Measurements from ENCODE around the gene BACH2. TPM values are rescaled to one million over a fixed set of nuclear protein-coding genes. Genes with fewer than 3 reads are reported as not detected.
"Not testable (repeated sequence)": the region's sequence is repeated elsewhere in the genome, so short reads cannot be mapped to it uniquely, and the experiment has no call there.

BACH2 gene
- polyA plus RNA-seq, 1 donor from 2014 or later, result 21.2 TPM

DNA sequence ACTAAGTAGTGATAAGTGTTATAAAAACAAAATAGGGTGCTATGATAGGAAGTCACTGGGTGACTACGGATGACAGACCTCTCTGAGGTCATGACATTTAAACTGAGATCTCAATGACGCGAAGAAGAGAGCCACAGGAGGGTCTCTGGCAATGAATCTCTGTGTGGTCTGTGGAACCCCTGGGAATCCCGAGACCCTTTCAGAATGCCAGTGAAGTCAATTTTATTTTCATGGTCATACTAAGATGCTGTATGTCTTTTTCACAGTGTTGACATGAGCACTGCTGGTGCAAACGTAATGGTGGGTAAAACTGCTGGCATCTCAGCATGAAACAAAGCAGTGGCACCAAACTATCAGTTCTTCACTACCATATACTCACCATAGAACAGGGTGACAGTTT is 247.3 kb downstream of the BACH2 start:
- Mint-ChIP-seq H3K27me3 (no peaks in the 10 kb centered on the region), H3K4me3 (peak overlapping the region in 1 of 4 donors; percentile 41), H3K4me1 (peaks cover 6 to 25% (median 16%) of the 10 kb centered on the region in 3 donors), H3K9me3 (peaks cover 0 to 4% (median 0%) of the 10 kb centered on the region in 3 donors), H3K36me3 (peaks cover 10% of the 10 kb centered on the region), H3K27ac (peak overlapping the region in 2 of 3 donors; percentile 14 to 71)

DNA sequence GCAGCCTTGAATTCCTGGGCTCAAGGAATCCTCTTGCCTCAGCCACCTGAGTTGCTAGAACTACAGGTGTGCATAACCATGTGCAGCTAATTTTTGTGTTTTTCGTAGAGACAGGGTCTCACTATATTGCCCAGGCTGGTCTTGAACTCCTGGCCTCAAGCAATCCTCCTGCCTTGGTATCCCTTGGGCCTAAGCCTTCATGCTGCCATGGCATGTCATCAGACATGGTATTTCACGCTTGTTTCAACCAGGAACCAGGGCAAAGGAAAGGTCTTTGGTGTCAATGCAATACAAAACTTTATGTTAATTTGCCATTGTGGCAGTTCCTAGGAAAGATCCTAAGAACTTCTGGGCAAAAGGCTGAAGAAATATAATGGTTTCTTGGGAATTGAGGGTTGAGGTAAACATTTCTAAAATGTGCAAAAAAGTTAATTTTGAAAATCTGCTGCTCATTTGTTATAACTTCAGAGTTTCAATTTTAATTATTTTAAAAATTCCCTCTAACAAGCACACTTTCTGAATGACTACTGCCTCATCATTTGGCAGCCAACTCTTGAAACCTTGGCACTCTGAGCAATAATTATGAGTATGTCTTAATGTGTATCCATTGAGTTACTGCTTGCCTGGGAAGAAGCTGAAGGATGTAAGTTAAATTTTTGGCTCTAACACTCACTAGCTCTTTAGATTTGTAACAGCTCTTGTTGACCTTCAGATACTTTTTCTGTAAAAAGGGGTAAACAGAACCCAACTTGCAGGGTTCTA is 248.3 kb downstream of the BACH2 start:
- Mint-ChIP-seq H3K27ac (peak overlapping the region in 1 of 3 donors; percentile 68), H3K4me1 (peaks cover 6 to 25% (median 16%) of the 10 kb centered on the region in 3 donors), H3K9me3 (no peaks in the 10 kb centered on the region), H3K4me3 (no peak overlapping the region), H3K36me3 (peaks cover 10% of the 10 kb centered on the region), H3K27me3 (no peaks in the 10 kb centered on the region)

DNA sequence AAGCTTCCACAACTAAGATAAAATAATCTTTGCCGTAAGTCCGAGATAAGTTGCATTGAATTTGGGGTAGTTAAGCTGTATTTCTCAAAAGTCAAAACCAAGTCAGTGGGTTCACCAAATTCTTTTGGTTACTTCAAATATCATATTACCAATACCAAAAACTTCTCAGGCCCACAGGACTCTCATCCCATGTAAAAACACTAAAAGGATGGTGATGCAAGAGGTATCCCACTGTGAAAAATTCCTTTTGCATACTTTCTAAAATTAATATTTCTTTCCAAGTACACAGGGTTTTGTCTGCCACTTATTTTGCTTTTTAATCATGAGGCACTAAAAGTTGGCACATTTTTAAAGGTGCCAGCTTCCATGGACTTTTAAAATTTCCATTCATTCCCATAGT is 251.1 kb downstream of the BACH2 start:
- H3K27me3 Mint-ChIP-seq, result no peaks in the 10 kb centered on the region
- H3K27ac Mint-ChIP-seq, result no peak overlapping the region
- H3K4me1 Mint-ChIP-seq, result peaks cover 6 to 25% (median 15%) of the 10 kb centered on the region in 3 donors

DNA sequence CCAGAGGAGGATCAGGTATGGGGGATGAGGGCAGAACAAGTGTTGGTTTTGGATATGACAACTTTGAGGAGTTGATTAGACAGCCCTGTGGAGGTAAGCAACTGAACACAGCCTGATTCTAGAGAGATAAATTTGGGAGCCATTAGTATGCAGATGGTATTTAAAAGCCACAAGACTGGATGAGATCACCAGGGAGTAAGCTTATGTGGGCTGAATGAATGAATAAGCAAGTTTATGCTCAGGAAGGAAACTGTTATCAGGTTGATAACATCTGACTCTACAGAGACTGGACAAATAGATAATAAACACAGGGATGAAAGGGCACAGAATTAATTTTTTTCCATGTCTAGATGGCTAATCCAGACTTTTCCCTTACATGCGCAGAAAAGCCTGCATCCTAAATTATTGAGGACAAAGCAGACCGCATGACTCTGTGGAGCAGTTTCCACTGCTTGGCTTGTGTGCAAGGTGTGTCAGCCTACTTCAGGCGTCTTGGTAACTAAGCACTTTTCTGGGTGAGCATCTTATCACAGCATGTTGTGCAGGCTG is 251.7 kb downstream of the BACH2 start:
- Mint-ChIP-seq H3K4me3 (no peak overlapping the region), H3K4me1 (peaks cover 6 to 21% (median 13%) of the 10 kb centered on the region in 3 donors), H3K36me3 (peaks cover 14% of the 10 kb centered on the region), H3K27ac (peak overlapping the region in 1 of 3 donors; percentile 35), H3K9me3 (no peaks in the 10 kb centered on the region), H3K27me3 (no peaks in the 10 kb centered on the region)

More for the DNA sequence above, 251.1 kb downstream of the BACH2 start:
- Mint-ChIP-seq H3K36me3 (peaks cover 12% of the 10 kb centered on the region), H3K4me3 (no peak overlapping the region), H3K9me3 (no peaks in the 10 kb centered on the region)

DNA sequence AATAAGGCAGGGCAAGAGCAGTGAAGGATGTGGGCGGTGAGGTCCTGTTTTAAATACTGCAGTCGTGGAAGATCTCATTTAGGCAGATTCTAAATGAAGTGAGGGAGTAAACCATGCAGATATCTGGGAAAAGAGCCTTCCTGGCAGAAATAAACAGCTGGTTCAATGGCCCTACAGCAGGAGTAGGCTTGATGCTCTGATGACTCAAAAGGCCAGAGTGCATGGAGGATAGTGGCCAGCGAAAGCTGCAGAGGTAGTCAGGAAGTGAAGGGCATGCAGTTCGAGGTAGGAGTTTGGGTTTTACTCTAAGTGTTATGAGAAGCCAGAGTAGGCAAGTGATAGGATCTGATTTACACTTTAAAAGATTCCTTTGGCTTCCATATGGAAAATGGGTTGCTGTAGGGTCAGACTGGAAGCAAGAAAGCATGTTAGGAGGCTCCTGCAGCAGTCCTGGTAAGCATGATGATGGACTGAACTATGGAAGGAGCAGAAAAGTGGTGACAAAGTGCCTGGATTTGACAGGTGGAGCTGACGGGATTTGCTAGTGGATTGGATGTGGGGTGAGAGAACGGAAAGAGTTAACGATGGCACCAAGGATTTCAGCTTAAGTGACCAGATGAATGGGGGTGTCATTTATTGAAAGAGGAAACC is 252.3 kb downstream of the BACH2 start:
- Mint-ChIP-seq H3K9me3 (no peaks in the 10 kb centered on the region), H3K27me3 (no peaks in the 10 kb centered on the region), H3K27ac (no peak overlapping the region), H3K4me1 (peaks cover 6 to 19% (median 10%) of the 10 kb centered on the region in 3 donors), H3K4me3 (no peak overlapping the region), H3K36me3 (peaks cover 14% of the 10 kb centered on the region)

DNA sequence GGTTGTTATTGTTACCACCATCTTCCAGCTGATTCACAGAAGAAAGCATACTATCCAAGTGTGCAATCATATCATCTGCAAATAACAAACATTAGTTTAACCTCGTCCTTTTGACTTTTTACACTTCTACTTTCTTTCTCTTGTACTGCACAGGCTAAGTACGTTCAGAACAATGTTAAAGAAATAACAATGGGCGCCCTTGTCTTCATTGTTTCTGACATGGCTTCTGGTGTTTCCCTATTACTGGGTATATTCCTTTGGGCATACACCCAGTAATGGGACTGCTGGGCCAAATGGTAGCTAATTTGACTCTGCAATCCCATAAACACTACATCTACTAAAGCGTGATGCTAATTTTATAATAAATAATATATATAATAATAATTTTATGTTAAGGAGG is 255.7 kb downstream of the BACH2 start:
- Mint-ChIP-seq H3K36me3 (peaks cover 9% of the 10 kb centered on the region), H3K27me3 (no peaks in the 10 kb centered on the region), H3K27ac (no peak overlapping the region), H3K4me3 (peak overlapping the region in 1 of 4 donors; percentile 48), H3K4me1 (peaks cover 9 to 19% (median 14%) of the 10 kb centered on the region in 3 donors), H3K9me3 (peaks cover 0 to 2% (median 0%) of the 10 kb centered on the region in 3 donors)

DNA sequence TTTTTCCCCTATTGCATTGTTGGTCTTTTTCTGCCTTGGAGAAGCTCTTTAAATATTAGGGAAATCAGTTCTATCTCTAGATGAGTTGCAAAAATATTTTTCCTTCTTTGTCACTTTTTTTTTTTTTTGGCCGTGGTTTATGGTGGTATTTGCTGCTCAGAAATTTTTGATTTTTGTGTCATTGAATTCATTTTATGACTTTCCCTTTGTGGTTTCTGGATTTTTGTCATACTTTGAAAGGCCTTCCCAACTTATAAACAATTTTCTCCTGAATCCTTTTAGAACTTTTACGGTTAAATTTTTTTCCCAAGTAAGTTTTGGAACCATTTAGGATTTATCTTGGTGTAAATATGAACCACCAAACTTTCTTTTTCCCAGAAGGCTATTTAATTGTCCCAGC is 256.7 kb downstream of the BACH2 start:
- Mint-ChIP-seq H3K36me3 (peaks cover 9% of the 10 kb centered on the region), H3K9me3 (peaks cover 0 to 2% (median 0%) of the 10 kb centered on the region in 3 donors), H3K4me1 (peaks cover 8 to 24% (median 20%) of the 10 kb centered on the region in 3 donors), H3K4me3 (no peak overlapping the region), H3K27ac (peak overlapping the region in 1 of 3 donors; percentile 17), H3K27me3 (no peaks in the 10 kb centered on the region)

DNA sequence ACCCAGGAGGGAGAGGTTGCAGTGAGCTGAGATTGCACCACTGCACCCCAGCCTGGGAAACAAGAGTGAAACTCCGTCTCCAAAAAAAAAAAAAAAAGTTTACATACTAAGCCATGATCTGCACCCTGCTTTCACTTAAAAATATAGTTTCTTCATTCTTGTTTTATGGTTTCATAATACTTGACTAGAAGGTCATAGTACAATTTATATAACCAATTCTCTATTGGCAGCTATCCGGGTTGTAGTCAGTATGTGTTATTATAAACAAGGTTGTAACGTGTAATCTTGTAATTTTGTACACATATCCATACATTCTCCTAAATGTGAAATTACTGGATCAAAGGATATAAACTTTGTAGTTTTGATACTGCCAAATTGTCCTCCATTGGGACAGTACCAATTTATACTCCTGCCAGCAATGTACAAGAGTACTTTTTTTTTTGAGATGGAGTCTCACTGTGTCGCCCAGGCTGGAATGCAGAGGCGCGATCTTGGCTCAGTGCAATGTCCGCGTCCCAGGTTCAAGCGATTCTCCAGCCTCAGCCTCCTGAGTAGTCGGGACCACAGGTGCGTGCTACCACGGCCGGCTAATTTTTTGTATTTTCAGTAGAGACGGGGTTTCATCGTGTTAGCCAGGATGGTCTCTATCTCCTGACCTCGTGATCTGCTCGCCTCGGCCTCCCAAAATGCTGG is 257.5 kb downstream of the BACH2 start:
- no peak overlapping the region for H3K4me3 Mint-ChIP-seq
- H3K27ac Mint-ChIP-seq, result no peak overlapping the region
- H3K27me3 Mint-ChIP-seq, result no peaks in the 10 kb centered on the region
- H3K36me3 Mint-ChIP-seq, result peaks cover 9% of the 10 kb centered on the region
- H3K9me3 Mint-ChIP-seq, result peaks cover 0 to 2% (median 0%) of the 10 kb centered on the region in 3 donors
- H3K4me1 Mint-ChIP-seq, result peaks cover 11 to 28% (median 22%) of the 10 kb centered on the region in 3 donors

DNA sequence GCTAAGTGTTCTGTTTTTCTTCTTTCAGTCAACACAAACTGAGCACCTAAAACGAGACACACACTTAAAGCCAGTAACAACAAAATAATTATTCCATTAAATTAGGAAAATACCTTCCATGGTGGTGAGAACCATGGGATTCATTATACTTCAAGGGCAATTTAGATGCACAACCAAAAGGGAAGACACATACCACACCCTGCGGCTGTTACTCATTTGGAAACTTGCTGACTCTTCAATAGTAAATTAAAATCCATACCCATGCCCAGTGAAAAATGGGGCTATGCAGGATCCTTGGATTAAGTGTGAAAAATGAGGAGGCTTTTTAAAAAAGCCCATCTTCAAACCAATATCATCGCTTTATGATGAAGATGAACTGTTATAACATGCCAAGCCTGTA is 259.7 kb downstream of the BACH2 start:
- Mint-ChIP-seq H3K4me3 (no peak overlapping the region), H3K27ac (peak overlapping the region; percentile 19 to 64 (median 41)), H3K4me1 (peaks cover 11 to 31% (median 22%) of the 10 kb centered on the region in 3 donors), H3K36me3 (peaks cover 12% of the 10 kb centered on the region), H3K27me3 (no peaks in the 10 kb centered on the region), H3K9me3 (peaks cover 0 to 2% (median 0%) of the 10 kb centered on the region in 3 donors)

DNA sequence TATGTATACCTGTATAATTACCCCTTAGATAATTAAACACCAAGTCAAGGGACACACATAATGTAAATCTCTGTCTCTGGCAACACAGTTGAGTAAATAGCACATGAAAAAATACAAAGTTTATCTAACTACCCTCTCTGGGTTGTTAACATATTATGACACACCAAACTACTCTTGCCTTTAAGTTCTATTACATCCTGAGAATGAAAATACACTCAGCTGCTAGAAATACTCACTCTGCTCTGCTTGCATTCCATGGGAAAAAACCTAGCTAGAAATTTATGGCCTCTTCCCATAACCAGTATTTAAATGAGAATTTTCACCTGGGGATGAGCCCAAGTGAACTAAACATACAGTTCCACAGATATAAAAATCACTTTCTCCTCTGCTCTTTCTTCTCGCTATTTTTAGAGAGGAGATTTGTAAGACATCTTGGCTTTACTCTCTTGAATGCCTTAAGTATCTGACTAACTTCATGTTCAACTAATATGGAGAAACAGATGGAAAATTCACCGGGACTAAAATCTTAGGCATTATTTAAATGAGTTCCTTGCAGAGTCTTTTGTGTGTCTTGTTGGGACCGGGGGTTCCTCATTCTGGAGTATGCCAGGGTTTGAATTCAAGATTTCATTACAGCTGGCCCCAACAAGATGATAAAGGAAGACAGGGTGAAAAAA is 261.5 kb downstream of the BACH2 start:
- peaks cover 0 to 2% (median 0%) of the 10 kb centered on the region in 3 donors for H3K9me3 Mint-ChIP-seq
- H3K27me3 Mint-ChIP-seq, result no peaks in the 10 kb centered on the region
- no peak overlapping the region for H3K4me3 Mint-ChIP-seq
- peaks cover 8% of the 10 kb centered on the region for H3K36me3 Mint-ChIP-seq
- H3K4me1 Mint-ChIP-seq, result peaks cover 11 to 31% (median 24%) of the 10 kb centered on the region in 3 donors
- H3K27ac Mint-ChIP-seq, result no peak overlapping the region

DNA sequence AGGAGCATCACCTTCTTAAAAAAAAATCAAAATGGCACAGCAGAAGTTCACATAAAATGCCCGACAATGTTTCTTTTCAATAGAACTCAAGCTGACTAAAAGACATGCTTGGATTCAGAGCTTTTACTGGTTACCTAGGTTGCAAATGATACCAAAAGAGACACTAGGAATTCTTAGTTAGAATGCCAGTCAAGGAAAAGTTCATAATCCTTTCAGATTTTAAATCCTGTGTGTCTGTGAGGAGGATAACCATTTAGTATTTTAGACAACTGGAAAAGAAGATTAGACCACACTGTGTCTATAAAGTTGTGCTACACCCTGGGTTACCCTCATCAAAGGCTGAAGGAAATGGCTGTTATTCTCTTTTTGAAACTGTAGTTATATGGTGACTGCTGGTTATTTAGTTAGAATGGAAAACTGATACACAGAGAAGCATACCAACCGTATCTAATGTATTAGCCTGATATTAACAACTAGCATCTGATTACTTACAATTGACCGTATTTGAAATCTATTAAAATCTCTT is 262.8 kb downstream of the BACH2 start:
- peaks cover 0 to 2% (median 0%) of the 10 kb centered on the region in 3 donors for H3K9me3 Mint-ChIP-seq

DNA sequence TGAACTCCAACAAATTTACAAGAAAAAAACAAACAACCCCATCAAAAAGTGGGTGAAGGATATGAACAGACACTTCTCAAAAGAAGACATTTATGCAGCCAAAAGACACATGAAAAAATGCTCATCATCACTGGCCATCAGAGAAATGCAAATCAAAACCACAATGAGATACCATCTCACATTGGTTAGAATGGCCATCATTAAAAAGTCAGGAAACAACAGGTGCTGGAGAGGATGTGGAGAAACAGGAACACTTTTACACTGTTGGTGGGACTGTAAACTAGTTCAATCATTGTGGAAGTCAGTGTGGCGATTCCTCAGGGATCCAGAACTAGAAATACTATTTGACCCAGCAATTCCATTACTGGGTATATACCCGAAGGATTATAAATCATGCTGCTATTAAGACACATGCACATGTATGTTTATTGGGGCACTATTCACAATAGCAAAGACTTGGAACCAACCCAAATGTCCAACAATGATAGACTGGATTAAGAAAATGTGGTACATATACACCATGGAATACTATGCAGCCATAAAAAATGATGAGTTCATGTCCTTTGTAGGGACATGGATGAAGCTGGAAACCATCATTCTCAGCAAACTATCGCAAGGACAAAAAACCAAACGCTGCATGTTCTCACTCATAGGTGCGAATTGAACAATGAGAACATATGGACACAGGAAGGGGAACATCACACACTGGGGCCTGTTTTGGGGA is 264.0 kb downstream of the BACH2 start:
- not testable (repeated sequence) for H3K27ac Mint-ChIP-seq, H3K27me3 Mint-ChIP-seq, H3K4me3 Mint-ChIP-seq, H3K36me3 Mint-ChIP-seq, H3K9me3 Mint-ChIP-seq
- H3K4me1 Mint-ChIP-seq, result peaks cover 24 to 46% (median 38%) of the 10 kb centered on the region in 3 donors

More for the DNA sequence above, 262.8 kb downstream of the BACH2 start:
- Mint-ChIP-seq H3K4me1 (peaks cover 19 to 40% (median 36%) of the 10 kb centered on the region in 3 donors), H3K4me3 (no peak overlapping the region), H3K27ac (no peak overlapping the region), H3K27me3 (no peaks in the 10 kb centered on the region), H3K36me3 (peaks cover 12% of the 10 kb centered on the region)

DNA sequence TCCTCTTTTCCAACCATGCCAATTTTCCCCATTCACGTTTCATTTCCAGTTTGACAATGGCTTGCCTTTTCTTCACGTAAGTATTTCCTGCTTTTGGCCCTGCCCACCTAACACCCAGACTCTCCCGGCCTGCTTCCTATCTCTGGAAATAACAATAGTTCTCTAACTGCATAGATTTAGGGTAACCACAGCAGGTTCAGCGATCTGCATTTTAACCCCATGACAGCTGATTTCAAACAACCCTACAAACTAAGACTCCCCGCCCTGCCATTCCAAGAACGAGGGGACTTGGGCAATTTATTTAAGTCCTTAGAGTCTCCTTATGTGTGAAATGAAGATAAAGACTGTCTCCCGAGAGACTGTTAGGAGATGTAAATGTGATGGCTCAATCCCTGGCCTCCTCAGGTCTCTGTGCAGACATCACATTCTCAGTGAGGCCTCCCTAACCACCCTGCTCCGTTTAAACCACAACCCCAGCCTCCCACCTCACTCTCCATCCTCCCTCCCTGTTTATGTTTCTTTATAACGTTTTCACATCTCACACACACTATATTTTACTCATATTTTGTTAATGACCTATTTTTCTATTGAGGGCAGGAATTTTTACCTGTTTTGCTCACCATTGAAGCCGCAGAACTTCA is 267.5 kb downstream of the BACH2 start:
- Mint-ChIP-seq H3K36me3 (peaks cover 11% of the 10 kb centered on the region), H3K9me3 (no peaks in the 10 kb centered on the region), H3K27ac (no peak overlapping the region), H3K27me3 (no peaks in the 10 kb centered on the region), H3K4me3 (peak overlapping the region in 1 of 4 donors; percentile 12), H3K4me1 (peaks cover 34 to 42% (median 39%) of the 10 kb centered on the region in 3 donors)
